Measurements from ENCODE around the gene VWCE.

VWCE gene

DNA sequence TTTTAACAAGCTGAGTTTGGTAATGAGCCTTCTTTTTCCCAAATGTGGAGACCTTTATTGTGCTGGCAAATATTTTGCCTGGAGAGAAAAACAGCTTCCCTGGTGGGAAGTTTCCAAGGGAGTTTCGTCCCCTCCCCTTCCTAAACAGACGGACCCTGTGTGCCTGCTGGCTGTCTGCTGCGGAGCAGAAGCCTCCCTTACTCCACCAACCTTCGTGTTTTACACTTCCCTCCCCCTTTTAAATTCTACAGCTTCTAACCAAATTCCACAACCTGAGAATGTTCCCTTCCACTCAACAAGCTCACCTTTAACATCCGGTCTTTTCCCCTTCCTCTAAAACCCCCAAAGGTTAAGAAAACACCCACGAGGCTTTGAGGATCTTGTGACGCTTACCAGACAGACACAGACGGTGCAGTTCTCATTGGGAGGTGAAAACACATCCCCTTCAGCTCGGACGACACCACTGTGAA, 17.1 kb downstream of the VWCE start:
- Histone ChIP-seq H3K27ac (replicated peaks) (no peak overlapping the region), H3K27me3 (ENCODE audit: insufficient read depth, poor library complexity, severe bottlenecking) (no peaks in the 10 kb centered on the region), H3K4me3 (replicated peaks; ENCODE audit: insufficient read depth, low read length) (no peak overlapping the region)
- TF ChIP-seq SPI1 (IDR thresholded peaks at IDR 0.05; ENCODE audit: borderline replicate concordance, low read depth), result no peak
- TF ChIP-seq CTCF (IDR thresholded peaks at IDR 0.05; ENCODE audit: insufficient read depth, low read length), result no peak
- TF ChIP-seq, protein P1, sequence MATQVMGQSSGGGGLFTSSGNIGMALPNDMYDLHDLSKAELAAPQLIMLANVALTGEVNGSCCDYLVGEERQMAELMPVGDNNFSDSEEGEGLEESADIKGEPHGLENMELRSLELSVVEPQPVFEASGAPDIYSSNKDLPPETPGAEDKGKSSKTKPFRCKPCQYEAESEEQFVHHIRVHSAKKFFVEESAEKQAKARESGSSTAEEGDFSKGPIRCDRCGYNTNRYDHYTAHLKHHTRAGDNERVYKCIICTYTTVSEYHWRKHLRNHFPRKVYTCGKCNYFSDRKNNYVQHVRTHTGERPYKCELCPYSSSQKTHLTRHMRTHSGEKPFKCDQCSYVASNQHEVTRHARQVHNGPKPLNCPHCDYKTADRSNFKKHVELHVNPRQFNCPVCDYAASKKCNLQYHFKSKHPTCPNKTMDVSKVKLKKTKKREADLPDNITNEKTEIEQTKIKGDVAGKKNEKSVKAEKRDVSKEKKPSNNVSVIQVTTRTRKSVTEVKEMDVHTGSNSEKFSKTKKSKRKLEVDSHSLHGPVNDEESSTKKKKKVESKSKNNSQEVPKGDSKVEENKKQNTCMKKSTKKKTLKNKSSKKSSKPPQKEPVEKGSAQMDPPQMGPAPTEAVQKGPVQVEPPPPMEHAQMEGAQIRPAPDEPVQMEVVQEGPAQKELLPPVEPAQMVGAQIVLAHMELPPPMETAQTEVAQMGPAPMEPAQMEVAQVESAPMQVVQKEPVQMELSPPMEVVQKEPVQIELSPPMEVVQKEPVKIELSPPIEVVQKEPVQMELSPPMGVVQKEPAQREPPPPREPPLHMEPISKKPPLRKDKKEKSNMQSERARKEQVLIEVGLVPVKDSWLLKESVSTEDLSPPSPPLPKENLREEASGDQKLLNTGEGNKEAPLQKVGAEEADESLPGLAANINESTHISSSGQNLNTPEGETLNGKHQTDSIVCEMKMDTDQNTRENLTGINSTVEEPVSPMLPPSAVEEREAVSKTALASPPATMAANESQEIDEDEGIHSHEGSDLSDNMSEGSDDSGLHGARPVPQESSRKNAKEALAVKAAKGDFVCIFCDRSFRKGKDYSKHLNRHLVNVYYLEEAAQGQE (IDR thresholded peaks at IDR 0.05; ENCODE audit: insufficient replicate concordance, low read depth), result no peak
- TF ChIP-seq GABPA (IDR thresholded peaks at IDR 0.05; ENCODE audit: low read depth), result no peak
- no peak for TF ChIP-seq POLR2AphosphoS5 (IDR thresholded peaks at IDR 0.05; ENCODE audit: low read depth)
- DNase-seq (ENCODE audit: low read depth in 1 of 2, low spot score in 1 of 2), result no peak

- TF ChIP-seq, protein P1 (IDR thresholded peaks at IDR 0.05; ENCODE audit: insufficient replicate concordance, low read depth), result no peak
- no peak overlapping the region for H3K27ac ChIP-seq (replicated peaks)
- DNase-seq (ENCODE audit: low read depth in 1 of 2, low spot score in 1 of 2), result no peak
Measured at GRCh38 chr11:61277186-61278000, 17.7 kb downstream of the VWCE start.

DNA sequence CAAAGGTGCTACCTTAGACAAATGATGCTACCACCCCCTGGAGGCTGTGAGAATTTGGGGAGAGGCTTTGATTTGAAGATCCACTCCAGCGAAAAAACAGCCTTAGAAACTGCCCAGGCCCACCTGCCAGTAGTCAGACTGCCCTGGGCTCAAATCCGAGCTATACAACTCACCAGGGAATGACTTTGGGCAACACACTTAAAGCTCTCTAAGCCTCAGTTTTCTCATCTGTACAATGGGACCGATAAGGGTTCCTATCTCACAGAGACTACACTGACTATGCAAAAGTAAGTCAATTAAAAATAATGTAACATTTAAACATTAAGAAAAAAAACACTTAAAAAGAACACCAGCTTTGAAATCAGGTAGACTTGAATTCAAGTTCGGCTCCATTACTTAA, 19.9 kb downstream of the VWCE start:
- Histone ChIP-seq H3K27ac (replicated peaks) (no peak overlapping the region), H3K27me3 (ENCODE audit: insufficient read depth, poor library complexity, severe bottlenecking) (no peaks in the 10 kb centered on the region), H3K4me3 (replicated peaks; ENCODE audit: insufficient read depth, low read length) (no peak overlapping the region)
- TF ChIP-seq SPI1 (IDR thresholded peaks at IDR 0.05; ENCODE audit: borderline replicate concordance, low read depth), result no peak
- no peak for TF ChIP-seq POLR2AphosphoS5 (IDR thresholded peaks at IDR 0.05; ENCODE audit: low read depth)
- TF ChIP-seq, protein P1 (IDR thresholded peaks at IDR 0.05; ENCODE audit: insufficient replicate concordance, low read depth), result no peak
- no peak for TF ChIP-seq CTCF (IDR thresholded peaks at IDR 0.05; ENCODE audit: insufficient read depth, low read length)
- no peak for TF ChIP-seq GABPA (IDR thresholded peaks at IDR 0.05; ENCODE audit: low read depth)
- DNase-seq (ENCODE audit: low read depth in 1 of 2, low spot score in 1 of 2), result no peak

More at GRCh38 chr11:61277186-61278000, 17.7 kb downstream of the VWCE start:
- Histone ChIP-seq H3K4me3 (replicated peaks; ENCODE audit: insufficient read depth, low read length) (no peak overlapping the region), H3K27me3 (ENCODE audit: insufficient read depth, poor library complexity, severe bottlenecking) (no peaks in the 10 kb centered on the region)

Measured in HL-60 (cell line).